ENCODE data around the gene NELFA. TPM values are rescaled to one million over a fixed set of nuclear protein-coding genes. Genes with fewer than 3 reads are reported as not detected.

NELFA gene
- total and polyA plus RNA-seq, 2 of the 13 experiments (the other 11 are each of a cell fraction or from before 2014, with no cell fraction given) = 13.3 to 18.5 TPM

- intact Hi-C loops (cut with micrococcal nuclease; ENCODE audit: unreplicated experiment) = no loop called here
- WGBS (ENCODE audit: low lambda C conversion rate) = 97% methylated on average over 36 of the region's 45 CpGs
- H3K4me1 ChIP-seq (ENCODE audit: insufficient read depth, low read length) = no peaks in the 10 kb centered on the region
- POLR2A ChIA-PET = no interaction called here
- H3K27ac ChIP-seq (ENCODE audit: extremely low read length, insufficient read depth, low read length) = no peak overlapping the region
- H3K27me3 ChIP-seq (ENCODE audit: control insufficient read depth in 1 of 2, insufficient read depth in 2 of 2, low read length in 2 of 2) = no peaks in the 10 kb centered on the region
- CTCF ChIA-PET (ENCODE audit: low intra/inter-chr PET ratio, low total read pairs) = no interaction called here
- no peaks in the 10 kb centered on the region for H3K79me2 ChIP-seq (ENCODE audit: insufficient read depth, low read length)
- no peak overlapping the region for H3K4me2 ChIP-seq (ENCODE audit: low read depth, low read length)
- TF ChIP-seq SP140L (CRISPR knock-in tag; IDR thresholded peaks at IDR 0.05; ENCODE audit: borderline replicate concordance) (no peak), AGO2 (optimal IDR thresholded peaks at IDR 0.05; ENCODE audit: low read depth, low read length) (peak; percentile 87)
- no peak overlapping the region for H2AFZ ChIP-seq (ENCODE audit: low read length)
- in situ Hi-C loops (cut with HindIII; ENCODE audit: extremely low pct_ligation_motif_present, low pct_unique_long_range_greater_than_20kb) = no loop called here
- no TSS peak for BruUV-seq (replicated peaks)
- FAIRE-seq (no peak), ATAC-seq (0 out of 3 replicates have a peak, but pooled peaks have one; percentile 4), DNase-seq (ENCODE audit: low spot score) (no peak)
- no peak overlapping the region for H3K4me3 ChIP-seq (replicated peaks in 1 of 3; ENCODE audit: insufficient read depth in 1 of 3, low read depth in 2 of 3, low read length in 3 of 3)
- peaks cover 6% of the 10 kb centered on the region; the same call in 1 of the 2 replicates for H4K20me1 ChIP-seq (ENCODE audit: insufficient read depth, low read length)
- peaks cover 47 to 83% of the 10 kb centered on the region in 2 experiments for H3K36me3 ChIP-seq (replicated peaks in 1 of 2; ENCODE audit: control insufficient read depth in 1 of 2, insufficient read depth in 2 of 2, low read length in 2 of 2)
- no peaks in the 10 kb centered on the region for H3K9me3 ChIP-seq (ENCODE audit: low read length)
- H3K9ac ChIP-seq (ENCODE audit: insufficient read depth, low read depth, low read length) = no peak overlapping the region
Measured at GRCh38 chr4:1978741-1979476, 29.9 kb downstream of the NELFA start.

- TF ChIP-seq RORA (CRISPR knock-in tag; IDR thresholded peaks at IDR 0.05) (no peak), ZNF619 (CRISPR knock-in tag; IDR thresholded peaks at IDR 0.05) (no peak), MXD4 (CRISPR knock-in tag; IDR thresholded peaks at IDR 0.05) (no peak), ZNF10 (CRISPR knock-in tag; IDR thresholded peaks at IDR 0.05; ENCODE audit: borderline replicate concordance, low read depth) (no peak), ATM (IDR thresholded peaks at IDR 0.05; ENCODE audit: borderline replicate concordance) (no peak), RBM22 (optimal IDR thresholded peaks at IDR 0.05; ENCODE audit: low read length) (peak; percentile 66)
- TF ChIP-seq, protein P1, sequence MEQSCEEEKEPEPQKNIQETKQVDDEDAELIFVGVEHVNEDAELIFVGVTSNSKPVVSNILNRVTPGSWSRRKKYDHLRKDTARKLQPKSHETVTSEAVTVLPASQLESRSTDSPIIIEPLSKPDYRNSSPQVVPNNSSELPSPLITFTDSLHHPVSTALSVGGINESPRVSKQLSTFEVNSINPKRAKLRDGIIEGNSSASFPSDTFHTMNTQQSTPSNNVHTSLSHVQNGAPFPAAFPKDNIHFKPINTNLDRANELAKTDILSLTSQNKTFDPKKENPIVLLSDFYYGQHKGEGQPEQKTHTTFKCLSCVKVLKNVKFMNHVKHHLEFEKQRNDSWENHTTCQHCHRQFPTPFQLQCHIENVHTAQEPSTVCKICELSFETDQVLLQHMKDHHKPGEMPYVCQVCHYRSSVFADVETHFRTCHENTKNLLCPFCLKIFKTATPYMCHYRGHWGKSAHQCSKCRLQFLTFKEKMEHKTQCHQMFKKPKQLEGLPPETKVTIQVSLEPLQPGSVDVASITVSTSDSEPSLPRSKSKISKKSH (CRISPR knock-in tag; IDR thresholded peaks at IDR 0.05; ENCODE audit: borderline replicate concordance) = no peak
- FAIRE-seq (no peak), DNase-seq (ENCODE audit: low spot score) (no peak), ATAC-seq (no peak)
- no peak overlapping the region for H2AFZ ChIP-seq (ENCODE audit: low read length)
- H3K9ac ChIP-seq (ENCODE audit: insufficient read depth, low read depth, low read length) = no peak overlapping the region
- no peaks in the 10 kb centered on the region for H3K4me1 ChIP-seq (ENCODE audit: insufficient read depth, low read length)
- H4K20me1 ChIP-seq (ENCODE audit: insufficient read depth, low read length) = peaks cover 6% of the 10 kb centered on the region; the same call in 1 of the 2 replicates
- H3K27me3 ChIP-seq (ENCODE audit: control insufficient read depth in 1 of 2, insufficient read depth in 2 of 2, low read length in 2 of 2) = no peaks in the 10 kb centered on the region
- no TSS peak for BruUV-seq (replicated peaks)
- no peak overlapping the region for H3K4me2 ChIP-seq (ENCODE audit: low read depth, low read length)
- intact Hi-C loops (cut with micrococcal nuclease; ENCODE audit: unreplicated experiment) = no loop called here
- in situ Hi-C loops (cut with HindIII; ENCODE audit: extremely low pct_ligation_motif_present, low pct_unique_long_range_greater_than_20kb) = no loop called here
- H3K36me3 ChIP-seq (replicated peaks in 1 of 2; ENCODE audit: control insufficient read depth in 1 of 2, insufficient read depth in 2 of 2, low read length in 2 of 2) = peaks cover 48 to 88% of the 10 kb centered on the region in 2 experiments
- WGBS (ENCODE audit: low lambda C conversion rate) = 97% methylated on average over 12 of the region's 13 CpGs
- no peaks in the 10 kb centered on the region for H3K79me2 ChIP-seq (ENCODE audit: insufficient read depth, low read length)
- H3K27ac ChIP-seq (ENCODE audit: extremely low read length, insufficient read depth, low read length) = no peak overlapping the region
- no peaks in the 10 kb centered on the region for H3K9me3 ChIP-seq (ENCODE audit: low read length)
- POLR2A ChIA-PET = no interaction called here
- CTCF ChIA-PET (ENCODE audit: low intra/inter-chr PET ratio, low total read pairs) = no interaction called here
- H3K4me3 ChIP-seq (replicated peaks in 1 of 3; ENCODE audit: insufficient read depth in 1 of 3, low read depth in 2 of 3, low read length in 3 of 3) = no peak overlapping the region
Measured at GRCh38 chr4:1978226-1978625, 30.5 kb downstream of the NELFA start.
